Hematopoietic multipotent progenitor cell (in vitro differentiated cells): Measurements from ENCODE around the gene LLPH. TPM values are rescaled to one million over a fixed set of nuclear protein-coding genes. Genes with fewer than 3 reads are reported as not detected.

Experiments
- total RNA-seq: library from RNA; depleted of rRNA; stranded (reverse); fragments of >200 nt; gene quantifications from one replicate; pipeline ENCODE4 v1.2.3, GENCODE V29; 2012

LLPH gene
- total RNA-seq, 1 donor = 1.6 TPM

Other genes with a start within 250 kb of the LLPH start
- gene TMBIM4, start 39.2 kb upstream of the LLPH start, total RNA-seq = 70.6 TPM
- 28.3 TPM for gene IRAK3, start 58.5 kb upstream of the LLPH start, total RNA-seq
- 7.3 TPM for gene HELB, start 171.7 kb upstream of the LLPH start, total RNA-seq